ENCODE results near the gene TASL. TPM values are rescaled to one million over a fixed set of nuclear protein-coding genes. Genes with fewer than 3 reads are reported as not detected.

The TASL gene
- total RNA-seq, 2 donors from 2014 or later, result not detected

GRCh38 chrX:30620980-30621618 is 43.5 kb upstream of the TASL start:
- Histone ChIP-seq H3K36me3 (ENCODE audit: control insufficient read depth, insufficient read depth, low read length) (no peaks in the 10 kb centered on the region), H3K27me3 (ENCODE audit: control insufficient read depth, insufficient read depth, low read length, poor library complexity, severe bottlenecking) (no peaks in the 10 kb centered on the region), H3K4me1 (ENCODE audit: control insufficient read depth, insufficient read depth, low read length) (no peaks in the 10 kb centered on the region), H3K9me3 (ENCODE audit: control insufficient read depth, low read length) (peaks cover 5% of the 10 kb centered on the region), H3K27ac (ENCODE audit: low read depth, low read length) (no peak overlapping the region), H3K4me3 (ENCODE audit: low read length) (no peak overlapping the region), H3K9ac (ENCODE audit: extremely low read depth, low read length, poor library complexity, severe bottlenecking) (no peak overlapping the region)
- Mint-ChIP-seq H3K27me3 (ENCODE audit: insufficient read depth) (no peaks in the 10 kb centered on the region), H3K36me3 (ENCODE audit: low read depth) (peaks cover 2% of the 10 kb centered on the region), H3K4me1 (peaks cover 5% of the 10 kb centered on the region), H3K27ac (no peak overlapping the region), H3K4me3 (no peak overlapping the region), H3K9me3 (peaks cover 49% of the 10 kb centered on the region)
- WGBS, 2 experiments (ENCODE audit: insufficient coverage in 1 of 2, insufficient read length in 1 of 2), result 90 to 100% methylated on average over 1 to 2 of the region's 2 CpGs
- DNase-seq, result no peak
- no peak for TF ChIP-seq CTCF (conservative IDR thresholded peaks at IDR 0.05)

GRCh38 chrX:30620125-30620524 is 42.6 kb upstream of the TASL start:
- no peak overlapping the region for H3K27ac Mint-ChIP-seq
- H3K9ac ChIP-seq (ENCODE audit: extremely low read depth, low read length, poor library complexity, severe bottlenecking), result no peak overlapping the region
- 91% methylated on average over 3 of the region's 3 CpGs; no CpG with 5 or more reads in 1 of the 2 experiments for WGBS, 2 experiments (ENCODE audit: insufficient coverage in 1 of 2, insufficient read length in 1 of 2)

GRCh38 chrX:30618160-30618765 is 40.7 kb upstream of the TASL start:
- H3K27me3 ChIP-seq (ENCODE audit: control insufficient read depth, insufficient read depth, low read length, poor library complexity, severe bottlenecking), result no peaks in the 10 kb centered on the region
- peak; percentile 63 for DNase-seq

More at GRCh38 chrX:30620125-30620524, 42.6 kb upstream of the TASL start:
- peaks cover 5% of the 10 kb centered on the region for H3K9me3 ChIP-seq (ENCODE audit: control insufficient read depth, low read length)
- no peak for TF ChIP-seq CTCF (conservative IDR thresholded peaks at IDR 0.05)
- H3K4me1 Mint-ChIP-seq, result peaks cover 5% of the 10 kb centered on the region
- no peak overlapping the region for H3K4me3 Mint-ChIP-seq
- peaks cover 2% of the 10 kb centered on the region for H3K36me3 Mint-ChIP-seq (ENCODE audit: low read depth)
- no peak overlapping the region for H3K27ac ChIP-seq (ENCODE audit: low read depth, low read length)
- no peaks in the 10 kb centered on the region for H3K27me3 Mint-ChIP-seq (ENCODE audit: insufficient read depth)
- no peak for DNase-seq
- H3K27me3 ChIP-seq (ENCODE audit: control insufficient read depth, insufficient read depth, low read length, poor library complexity, severe bottlenecking), result no peaks in the 10 kb centered on the region
- no peak overlapping the region for H3K4me3 ChIP-seq (ENCODE audit: low read length)
- H3K9me3 Mint-ChIP-seq, result peaks cover 52% of the 10 kb centered on the region
- no peaks in the 10 kb centered on the region for H3K36me3 ChIP-seq (ENCODE audit: control insufficient read depth, insufficient read depth, low read length)
- H3K4me1 ChIP-seq (ENCODE audit: control insufficient read depth, insufficient read depth, low read length), result no peaks in the 10 kb centered on the region

More at GRCh38 chrX:30618160-30618765, 40.7 kb upstream of the TASL start:
- Histone ChIP-seq H3K4me1 (ENCODE audit: control insufficient read depth, insufficient read depth, low read length) (no peaks in the 10 kb centered on the region), H3K9ac (ENCODE audit: extremely low read depth, low read length, poor library complexity, severe bottlenecking) (no peak overlapping the region), H3K27ac (ENCODE audit: low read depth, low read length) (no peak overlapping the region), H3K36me3 (ENCODE audit: control insufficient read depth, insufficient read depth, low read length) (no peaks in the 10 kb centered on the region), H3K4me3 (ENCODE audit: low read length) (no peak overlapping the region), H3K9me3 (ENCODE audit: control insufficient read depth, low read length) (peaks cover 5% of the 10 kb centered on the region)
- H3K36me3 Mint-ChIP-seq (ENCODE audit: low read depth), result peaks cover 2% of the 10 kb centered on the region
- peak overlapping the region; percentile 67 for H3K27ac Mint-ChIP-seq
- peaks cover 5% of the 10 kb centered on the region for H3K4me1 Mint-ChIP-seq
- TF ChIP-seq CTCF (conservative IDR thresholded peaks at IDR 0.05), result peak; percentile 65
- no peak overlapping the region for H3K4me3 Mint-ChIP-seq
- WGBS, 2 experiments (ENCODE audit: insufficient coverage in 1 of 2, insufficient read length in 1 of 2), result 86% methylated on average over 6 of the region's 7 CpGs; no CpG with 5 or more reads in 1 of the 2 experiments
- H3K9me3 Mint-ChIP-seq, result peaks cover 38% of the 10 kb centered on the region
- H3K27me3 Mint-ChIP-seq (ENCODE audit: insufficient read depth), result no peaks in the 10 kb centered on the region

Measured in endodermal cell (in vitro differentiated cells).